Ishikawa (cell line): ENCODE results near the gene HOXB4.

Source experiments
- CEBPB ChIP-seq: IDR thresholded peaks from 2 replicates; pipeline ENCODE4 v1.6.1; 2012
- CREB1 ChIP-seq: IDR thresholded peaks from 2 replicates; pipeline ENCODE4 v1.6.1; 2012; ENCODE audit warnings: low read depth
- EGR1 ChIP-seq: IDR thresholded peaks from 2 replicates; pipeline ENCODE4 v1.6.1; 2012
- EP300 ChIP-seq: IDR thresholded peaks from 2 replicates; pipeline ENCODE4 v1.6.1; 2012; ENCODE audit warnings: borderline replicate concordance
- FOXM1 ChIP-seq: IDR thresholded peaks from 2 replicates; pipeline ENCODE4 v1.6.1; 2012; ENCODE audit warnings: low read depth, borderline replicate concordance
- MAX ChIP-seq: IDR thresholded peaks from 2 replicates; pipeline ENCODE4 v1.6.1; 2012
- NFIC ChIP-seq: IDR thresholded peaks from 2 replicates; pipeline ENCODE4 v1.6.1; 2012
- RAD21 ChIP-seq: IDR thresholded peaks from 2 replicates; pipeline ENCODE4 v1.6.1; 2012; ENCODE audit warnings: low read depth
- TAF1 ChIP-seq: IDR thresholded peaks from 2 replicates; pipeline ENCODE4 v1.6.1; 2012; ENCODE audit warnings: low read depth, mild to moderate bottlenecking
- TCF12 ChIP-seq: IDR thresholded peaks from 2 replicates; pipeline ENCODE4 v1.6.1; 2012; ENCODE audit warnings: low read depth
- TEAD4 ChIP-seq: IDR thresholded peaks from 2 replicates; pipeline ENCODE4 v1.6.1; 2012
- YY1 ChIP-seq: IDR thresholded peaks from 2 replicates; pipeline ENCODE4 v1.6.1; 2012; ENCODE audit warnings: low read depth
- ZBTB7A ChIP-seq: IDR thresholded peaks from 2 replicates; pipeline ENCODE4 v1.6.1; 2012; ENCODE audit warnings: low read depth
- TF ChIP-seq, protein P1 (sequence below): IDR thresholded peaks from 2 replicates; pipeline ENCODE4 v1.6.1; 2012; ENCODE audit warnings: low read depth, mild to moderate bottlenecking
- TF ChIP-seq, protein P2 (sequence below): IDR thresholded peaks from 2 replicates; pipeline ENCODE4 v1.6.1; 2012

Gene HOXB4

GRCh38 chr17:48546137-48546923 is 31.8 kb downstream of the HOXB4 start:
- TF ChIP-seq EGR1 (no peak), YY1 (no peak), NFIC (no peak), CREB1 (no peak), TEAD4 (no peak), RAD21 (no peak), MAX (no peak), TCF12 (no peak), FOXM1 (no peak), ZBTB7A (no peak), EP300 (no peak), CEBPB (no peak), TAF1 (no peak)
- TF ChIP-seq, protein P1, sequence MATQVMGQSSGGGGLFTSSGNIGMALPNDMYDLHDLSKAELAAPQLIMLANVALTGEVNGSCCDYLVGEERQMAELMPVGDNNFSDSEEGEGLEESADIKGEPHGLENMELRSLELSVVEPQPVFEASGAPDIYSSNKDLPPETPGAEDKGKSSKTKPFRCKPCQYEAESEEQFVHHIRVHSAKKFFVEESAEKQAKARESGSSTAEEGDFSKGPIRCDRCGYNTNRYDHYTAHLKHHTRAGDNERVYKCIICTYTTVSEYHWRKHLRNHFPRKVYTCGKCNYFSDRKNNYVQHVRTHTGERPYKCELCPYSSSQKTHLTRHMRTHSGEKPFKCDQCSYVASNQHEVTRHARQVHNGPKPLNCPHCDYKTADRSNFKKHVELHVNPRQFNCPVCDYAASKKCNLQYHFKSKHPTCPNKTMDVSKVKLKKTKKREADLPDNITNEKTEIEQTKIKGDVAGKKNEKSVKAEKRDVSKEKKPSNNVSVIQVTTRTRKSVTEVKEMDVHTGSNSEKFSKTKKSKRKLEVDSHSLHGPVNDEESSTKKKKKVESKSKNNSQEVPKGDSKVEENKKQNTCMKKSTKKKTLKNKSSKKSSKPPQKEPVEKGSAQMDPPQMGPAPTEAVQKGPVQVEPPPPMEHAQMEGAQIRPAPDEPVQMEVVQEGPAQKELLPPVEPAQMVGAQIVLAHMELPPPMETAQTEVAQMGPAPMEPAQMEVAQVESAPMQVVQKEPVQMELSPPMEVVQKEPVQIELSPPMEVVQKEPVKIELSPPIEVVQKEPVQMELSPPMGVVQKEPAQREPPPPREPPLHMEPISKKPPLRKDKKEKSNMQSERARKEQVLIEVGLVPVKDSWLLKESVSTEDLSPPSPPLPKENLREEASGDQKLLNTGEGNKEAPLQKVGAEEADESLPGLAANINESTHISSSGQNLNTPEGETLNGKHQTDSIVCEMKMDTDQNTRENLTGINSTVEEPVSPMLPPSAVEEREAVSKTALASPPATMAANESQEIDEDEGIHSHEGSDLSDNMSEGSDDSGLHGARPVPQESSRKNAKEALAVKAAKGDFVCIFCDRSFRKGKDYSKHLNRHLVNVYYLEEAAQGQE, result no peak
- TF ChIP-seq, protein P2, sequence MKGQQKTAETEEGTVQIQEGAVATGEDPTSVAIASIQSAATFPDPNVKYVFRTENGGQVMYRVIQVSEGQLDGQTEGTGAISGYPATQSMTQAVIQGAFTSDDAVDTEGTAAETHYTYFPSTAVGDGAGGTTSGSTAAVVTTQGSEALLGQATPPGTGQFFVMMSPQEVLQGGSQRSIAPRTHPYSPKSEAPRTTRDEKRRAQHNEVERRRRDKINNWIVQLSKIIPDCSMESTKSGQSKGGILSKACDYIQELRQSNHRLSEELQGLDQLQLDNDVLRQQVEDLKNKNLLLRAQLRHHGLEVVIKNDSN, result no peak

- TF ChIP-seq FOXM1 (no peak), EP300 (no peak), TAF1 (no peak), CREB1 (no peak), YY1 (no peak), TCF12 (no peak), CEBPB (no peak), TEAD4 (no peak), ZBTB7A (no peak), MAX (no peak), RAD21 (no peak), EGR1 (no peak), NFIC (no peak)
- TF ChIP-seq, protein P2, result no peak
- TF ChIP-seq, protein P1, result no peak
Measured at GRCh38 chr17:48545539-48545938, 32.6 kb downstream of the HOXB4 start.

GRCh38 chr17:48545022-48545375 is 33.2 kb downstream of the HOXB4 start, which contains the start of gene HOXB2:
Gene HOXB2 (minus strand): TSS chr17:48545109. CDS start chr17:48544911, 198 bp downstream.
- TF ChIP-seq CREB1 (no peak), FOXM1 (no peak), EP300 (no peak), TEAD4 (no peak), EGR1 (no peak), TCF12 (no peak), CEBPB (no peak), NFIC (no peak), RAD21 (no peak), YY1 (no peak), ZBTB7A (no peak), MAX (no peak), TAF1 (no peak)
- TF ChIP-seq, protein P1, result no peak
- TF ChIP-seq, protein P2, result no peak
